ENCODE results near the gene PRRC1. TPM values are rescaled to one million over a fixed set of nuclear protein-coding genes. Genes with fewer than 3 reads are reported as not detected.

The PRRC1 gene
- total RNA-seq, 1 donor from 2014 or later, result 52.3 TPM

DNA sequence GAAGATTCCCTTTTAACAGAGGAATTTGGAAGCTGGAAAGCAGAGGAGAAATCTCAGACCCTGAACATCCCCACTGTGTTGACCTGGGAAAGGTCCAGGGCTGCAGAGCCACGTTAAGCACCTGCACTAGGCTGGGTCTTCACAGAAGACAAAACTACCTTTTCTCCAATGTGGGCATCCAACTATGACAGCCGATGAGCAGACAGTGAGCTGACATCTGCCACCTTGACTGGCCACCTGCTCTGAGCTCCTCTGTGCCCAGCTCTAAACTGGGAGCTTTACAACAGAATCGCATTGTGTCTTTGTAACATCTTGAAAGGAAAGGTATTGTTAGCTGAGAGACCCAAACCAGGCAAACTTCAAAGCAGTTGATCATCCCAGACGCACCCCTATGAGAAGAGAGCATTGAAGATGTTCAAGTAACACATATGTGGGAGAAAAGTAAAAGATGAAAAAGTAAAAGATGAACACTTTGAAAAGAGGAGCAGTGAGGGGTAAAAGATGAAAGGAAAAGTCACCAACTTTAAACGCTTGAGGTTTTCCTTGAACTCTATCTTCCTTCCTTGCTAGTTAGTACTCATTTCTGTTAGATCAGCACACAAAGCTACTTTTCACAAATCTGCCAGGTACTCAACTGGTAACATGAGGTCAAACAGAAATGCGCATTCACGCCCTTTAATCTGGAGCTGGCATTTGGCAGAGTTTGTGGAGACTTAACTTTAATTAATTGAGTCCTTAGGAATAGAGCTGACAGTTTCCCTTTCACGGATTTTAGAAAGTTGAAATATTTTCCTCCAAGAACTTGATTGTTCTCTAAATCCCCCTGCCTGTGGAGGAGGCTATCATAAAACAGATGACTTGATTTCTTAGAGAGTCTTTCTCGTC lies 78.3 kb downstream of the PRRC1 start:
- Mint-ChIP-seq H3K36me3 (ENCODE audit: low read depth) (no peaks in the 10 kb centered on the region), H3K9me3 (no peaks in the 10 kb centered on the region), H3K4me3 (no peak overlapping the region), H3K27ac (no peak overlapping the region), H3K4me1 (peaks cover 2% of the 10 kb centered on the region), H3K27me3 (peaks cover 6% of the 10 kb centered on the region)
- intact Hi-C loops (cut with micrococcal nuclease), result no loop called here
- DNase-seq, result no peak

DNA sequence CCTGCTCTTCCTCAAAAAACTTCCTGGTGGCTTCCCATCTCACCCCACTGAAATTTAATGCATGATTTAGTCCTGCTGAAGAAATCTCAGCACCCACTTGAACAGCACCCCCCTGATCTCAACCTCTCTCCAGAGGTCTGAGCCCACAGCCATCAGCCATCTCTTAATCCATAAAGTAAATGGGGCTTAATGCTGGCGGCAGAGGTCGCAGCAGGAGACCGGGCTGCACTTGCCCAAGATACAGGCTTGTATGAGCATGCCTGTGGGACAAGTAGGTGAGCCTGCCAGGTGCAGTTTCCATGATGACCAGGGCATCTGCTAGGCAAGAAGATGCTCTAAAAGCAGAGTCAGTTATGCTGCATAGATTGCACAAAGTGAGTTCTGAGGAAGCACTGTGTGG lies 79.1 kb downstream of the PRRC1 start:
- DNase-seq, result no peak
- peaks cover 2% of the 10 kb centered on the region for H3K4me1 Mint-ChIP-seq
- no peaks in the 10 kb centered on the region for H3K9me3 Mint-ChIP-seq
- H3K4me3 Mint-ChIP-seq, result no peak overlapping the region
- no peak overlapping the region for H3K27ac Mint-ChIP-seq
- H3K36me3 Mint-ChIP-seq (ENCODE audit: low read depth), result no peaks in the 10 kb centered on the region
- intact Hi-C loops (cut with micrococcal nuclease), result no loop called here
- peaks cover 6% of the 10 kb centered on the region for H3K27me3 Mint-ChIP-seq

DNA sequence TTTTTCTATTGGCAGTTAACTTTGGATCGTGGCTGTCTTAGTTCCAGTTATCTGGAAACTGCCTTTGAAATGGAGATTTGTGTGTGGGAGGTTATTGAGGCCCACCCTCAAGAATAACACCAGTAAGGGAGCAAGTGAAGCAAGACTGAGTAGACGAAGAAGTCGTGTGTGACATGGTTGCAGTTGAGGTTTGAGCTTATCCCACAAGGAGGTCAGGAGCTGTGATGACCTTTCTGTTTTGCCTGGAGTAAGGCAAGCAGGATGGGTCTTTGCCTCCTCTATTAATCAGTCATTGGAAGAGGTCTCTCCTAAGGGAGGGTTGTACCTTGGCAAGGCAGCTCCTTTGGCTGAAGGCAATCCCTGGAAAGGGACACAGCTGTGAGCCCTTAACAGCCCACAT lies 81.9 kb downstream of the PRRC1 start:
- Mint-ChIP-seq H3K36me3 (ENCODE audit: low read depth) (no peaks in the 10 kb centered on the region), H3K27ac (no peak overlapping the region), H3K4me1 (peaks cover 2% of the 10 kb centered on the region), H3K4me3 (no peak overlapping the region), H3K27me3 (peaks cover 14% of the 10 kb centered on the region), H3K9me3 (no peaks in the 10 kb centered on the region)
- intact Hi-C loops (cut with micrococcal nuclease), result no loop called here
- no peak for DNase-seq

DNA sequence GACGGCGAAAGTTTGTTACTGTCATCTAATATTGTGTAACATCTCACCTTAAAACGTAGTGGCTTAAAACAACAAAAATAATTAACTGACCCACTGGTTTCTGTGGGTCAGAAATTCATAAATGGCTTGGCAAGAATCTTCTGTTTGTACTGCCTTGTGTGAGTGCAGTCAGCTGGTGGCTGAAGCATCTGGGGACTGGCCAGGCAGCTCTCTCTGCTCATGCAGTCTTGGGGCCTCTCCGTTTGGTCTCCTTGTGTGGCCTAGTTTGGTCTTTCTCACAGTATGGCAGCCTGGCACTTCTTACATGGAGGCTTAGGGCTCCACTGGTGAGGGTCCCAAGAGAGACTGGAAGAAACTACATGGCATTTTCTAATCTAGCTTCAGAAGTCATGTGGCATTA lies 82.4 kb downstream of the PRRC1 start:
- Mint-ChIP-seq H3K4me1 (peaks cover 2% of the 10 kb centered on the region), H3K27ac (no peak overlapping the region), H3K36me3 (ENCODE audit: low read depth) (no peaks in the 10 kb centered on the region), H3K27me3 (peaks cover 14% of the 10 kb centered on the region), H3K4me3 (no peak overlapping the region), H3K9me3 (no peaks in the 10 kb centered on the region)
- no peak for DNase-seq
- intact Hi-C loops (cut with micrococcal nuclease), result no loop called here

DNA sequence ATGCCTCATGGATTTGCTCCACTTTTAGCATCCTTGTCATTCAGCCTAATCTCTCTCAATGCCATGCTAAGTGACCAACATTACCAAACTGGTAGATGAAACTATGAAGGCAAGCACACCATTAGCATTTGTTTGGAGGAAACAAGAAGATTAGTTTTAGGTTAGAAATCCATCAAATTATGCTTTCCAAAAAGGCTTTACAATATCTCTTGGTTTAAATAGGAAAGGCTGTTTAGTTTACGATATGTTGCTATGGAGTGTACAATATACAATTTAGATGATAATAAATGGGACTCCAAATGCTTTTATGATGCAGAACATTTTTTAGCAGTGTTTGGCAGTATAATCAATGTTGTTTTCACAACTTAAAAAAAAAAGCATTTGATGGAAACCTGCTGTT lies 83.7 kb downstream of the PRRC1 start:
- intact Hi-C loops (cut with micrococcal nuclease), result no loop called here
- Mint-ChIP-seq H3K27me3 (peaks cover 16% of the 10 kb centered on the region), H3K27ac (no peak overlapping the region), H3K4me3 (no peak overlapping the region), H3K9me3 (no peaks in the 10 kb centered on the region), H3K4me1 (no peaks in the 10 kb centered on the region), H3K36me3 (ENCODE audit: low read depth) (no peaks in the 10 kb centered on the region)
- no peak for DNase-seq

DNA sequence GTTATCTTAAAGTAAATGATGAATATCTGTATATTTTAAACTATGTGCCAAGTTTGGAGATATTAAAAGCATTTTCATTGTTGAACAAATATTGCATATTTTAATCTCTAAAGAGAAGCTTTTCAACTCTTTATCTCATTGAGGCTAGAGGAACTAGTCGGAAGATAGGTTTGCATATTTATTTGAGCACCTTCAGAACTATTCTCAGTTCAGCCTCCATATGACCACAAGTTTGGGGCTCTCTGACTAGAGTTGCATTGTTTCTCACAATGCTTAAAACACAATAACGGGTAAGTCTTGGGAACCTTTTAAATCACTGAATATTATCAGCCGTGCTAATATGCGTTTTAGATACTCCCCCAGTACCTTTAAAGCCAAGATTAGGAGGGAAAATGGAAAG lies 84.2 kb downstream of the PRRC1 start:
- no peaks in the 10 kb centered on the region for H3K36me3 Mint-ChIP-seq (ENCODE audit: low read depth)
- H3K4me1 Mint-ChIP-seq, result no peaks in the 10 kb centered on the region
- no peaks in the 10 kb centered on the region for H3K9me3 Mint-ChIP-seq
- DNase-seq, result no peak
- H3K27me3 Mint-ChIP-seq, result peaks cover 14% of the 10 kb centered on the region
- no peak overlapping the region for H3K27ac Mint-ChIP-seq
- H3K4me3 Mint-ChIP-seq, result no peak overlapping the region
- intact Hi-C loops (cut with micrococcal nuclease), result no loop called here

DNA sequence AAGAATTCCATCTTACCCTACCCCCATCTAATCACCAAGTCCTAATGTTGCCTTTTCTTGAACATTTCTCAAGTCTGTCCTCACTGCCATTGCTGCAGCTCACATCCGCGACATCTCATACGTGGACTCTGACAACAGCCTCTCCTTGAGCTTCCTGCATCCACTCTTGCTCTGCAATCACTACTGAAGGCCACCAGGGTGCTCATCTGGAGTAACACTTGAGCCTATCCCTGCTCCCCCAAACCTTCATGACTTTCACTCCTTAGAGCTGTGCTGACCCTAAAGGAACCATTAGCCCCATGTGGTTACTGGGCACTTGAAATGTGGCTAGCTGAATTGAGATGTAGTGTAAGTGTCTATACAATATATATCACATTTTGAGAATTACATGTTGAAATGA lies 85.0 kb downstream of the PRRC1 start:
- Mint-ChIP-seq H3K4me1 (no peaks in the 10 kb centered on the region), H3K4me3 (no peak overlapping the region), H3K27me3 (peaks cover 14% of the 10 kb centered on the region), H3K36me3 (ENCODE audit: low read depth) (no peaks in the 10 kb centered on the region), H3K27ac (no peak overlapping the region), H3K9me3 (no peaks in the 10 kb centered on the region)
- no peak for DNase-seq
- intact Hi-C loops (cut with micrococcal nuclease), result no loop called here

DNA sequence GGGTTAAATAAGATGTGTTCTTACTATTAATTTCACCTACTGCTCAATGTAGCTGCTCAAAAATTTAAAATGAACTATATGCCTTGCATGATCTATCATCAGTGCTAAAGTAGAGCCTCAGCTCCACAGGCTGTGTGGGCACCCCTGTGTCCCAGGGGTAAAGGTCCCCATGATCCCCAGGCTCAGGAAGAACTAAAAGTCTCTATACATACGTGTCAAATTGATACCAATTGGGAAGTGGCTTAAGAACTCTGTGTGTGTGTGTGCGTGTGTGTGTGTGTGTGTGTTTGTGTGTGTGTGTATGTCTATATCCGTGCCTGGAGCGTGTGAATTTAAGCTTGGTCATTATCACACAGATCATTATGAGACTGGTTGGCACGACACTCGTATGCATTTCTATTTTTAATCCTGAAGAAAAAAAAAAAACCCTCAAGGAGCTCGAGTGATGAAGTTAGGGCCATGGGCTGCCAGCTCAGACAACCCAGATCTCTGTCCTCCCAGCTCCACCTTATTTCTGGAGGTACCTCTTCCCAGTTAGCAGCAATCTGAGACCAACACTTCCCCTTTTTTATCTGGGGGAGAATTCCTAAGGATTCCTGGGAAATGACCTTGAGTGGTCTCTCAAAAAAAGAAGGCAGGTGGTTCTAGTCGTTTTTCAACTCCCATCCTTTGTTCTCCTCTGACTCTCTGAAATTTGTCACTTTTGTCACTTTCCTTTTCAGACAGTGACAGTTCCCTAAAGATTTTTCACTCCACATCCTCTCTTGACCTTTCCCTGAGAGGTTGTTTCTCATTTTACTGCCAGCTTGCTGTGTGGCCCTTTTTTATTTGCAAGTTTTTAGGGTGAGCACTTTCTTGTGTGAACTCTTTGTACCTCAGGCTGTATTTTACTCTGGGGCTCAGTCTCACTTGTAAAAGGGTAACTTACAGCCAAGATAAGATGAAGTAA lies 85.7 kb downstream of the PRRC1 start:
- DNase-seq, result peak; percentile 28
- Mint-ChIP-seq H3K9me3 (no peaks in the 10 kb centered on the region), H3K27ac (no peak overlapping the region), H3K36me3 (ENCODE audit: low read depth) (no peaks in the 10 kb centered on the region), H3K4me1 (no peaks in the 10 kb centered on the region), H3K4me3 (no peak overlapping the region), H3K27me3 (peaks cover 14% of the 10 kb centered on the region)
- intact Hi-C loops (cut with micrococcal nuclease), result no loop called here

Other genes starting within 250 kb of the PRRC1 start
- not detected in 2 replicates for gene MEGF10, start 226.8 kb upstream of the PRRC1 start, total RNA-seq
- gene CTXN3, start 131.4 kb downstream of the PRRC1 start, total RNA-seq, result not detected in 2 replicates
- gene CCDC192, start 185.8 kb downstream of the PRRC1 start, total RNA-seq, result not detected in 2 replicates

All from activated CD4-positive, alpha-beta T cell treated with anti-CD3 and anti-CD28 coated beads, Interleukin-2, amount 10 ng/mL, durations not matched to agents 24 days and 14 days (primary cell).